ENCODE data around the gene BDP1. TPM values are rescaled to one million over a fixed set of nuclear protein-coding genes. Genes with fewer than 3 reads are reported as not detected.
"Not testable (repeated sequence)": the region's sequence is repeated elsewhere in the genome, so short reads cannot be mapped to it uniquely, and the experiment has no call there.

BDP1 gene
- total and polyA plus RNA-seq, 3 donors from 2014 or later, result 7.5 to 47.3 (median 34.6) TPM

- DNase-seq, result no peak
- intact Hi-C loops (cut with DNase I; ENCODE audit: low total_unique reads), result no loop called here
- Histone ChIP-seq H3K9me3 (no peaks in the 10 kb centered on the region), H3K27ac (no peak overlapping the region), H3K27me3 (no peaks in the 10 kb centered on the region), H3K4me1 (no peaks in the 10 kb centered on the region), H3K36me3 (ENCODE audit: low read depth, missing control alignments) (no peaks in the 10 kb centered on the region), H3K4me3 (no peak overlapping the region)
- WGBS, 2 donors, result 89 to 92% methylated on average over 5 of the region's 5 CpGs
- TF ChIP-seq CTCF (IDR thresholded peaks at IDR 0.05) (no peak), POLR2A (IDR thresholded peaks at IDR 0.05) (no peak)
These were observed 37.6 kb downstream of the BDP1 start for GRCh38 chr5:71492817-71493615.

- intact Hi-C loops (cut with DNase I; ENCODE audit: low total_unique reads); DNase-seq; H3K36me3 ChIP-seq (ENCODE audit: low read depth, missing control alignments); H3K9me3 ChIP-seq; H3K4me1 ChIP-seq; H3K4me3 ChIP-seq; H3K27ac ChIP-seq; H3K27me3 ChIP-seq: not testable (repeated sequence)
- WGBS, 2 donors, result 90 to 92% methylated on average over 4 of the region's 4 CpGs
These were observed 38.8 kb downstream of the BDP1 start for GRCh38 chr5:71494202-71494601.

- 95 to 99% methylated on average over 9 of the region's 9 CpGs for WGBS, 2 donors
- H3K27ac ChIP-seq; H3K9me3 ChIP-seq; intact Hi-C loops (cut with DNase I; ENCODE audit: low total_unique reads); H3K4me1 ChIP-seq; H3K36me3 ChIP-seq (ENCODE audit: low read depth, missing control alignments); H3K27me3 ChIP-seq; DNase-seq; H3K4me3 ChIP-seq: not testable (repeated sequence)
These were observed 43.3 kb downstream of the BDP1 start for GRCh38 chr5:71498756-71499155.

GRCh38 chr5:71503536-71503935, 48.1 kb downstream of the BDP1 start:
- TF ChIP-seq POLR2A (IDR thresholded peaks at IDR 0.05) (no peak), CTCF (IDR thresholded peaks at IDR 0.05) (no peak)
- intact Hi-C loops (cut with DNase I; ENCODE audit: low total_unique reads), result no loop called here
- Histone ChIP-seq H3K27ac (no peak overlapping the region), H3K36me3 (ENCODE audit: low read depth, missing control alignments) (no peaks in the 10 kb centered on the region), H3K27me3 (no peaks in the 10 kb centered on the region), H3K4me3 (no peak overlapping the region), H3K4me1 (no peaks in the 10 kb centered on the region), H3K9me3 (no peaks in the 10 kb centered on the region)
- DNase-seq, result no peak
- WGBS, 2 donors, result 91 to 97% methylated on average over 2 of the region's 2 CpGs

GRCh38 chr5:71522151-71522550, 66.7 kb downstream of the BDP1 start:
- 83 to 86% methylated on average over 1 of the region's 1 CpG for WGBS, 2 donors

GRCh38 chr5:71525611-71526010, 70.2 kb downstream of the BDP1 start:
- H3K36me3 ChIP-seq (ENCODE audit: low read depth, missing control alignments); H3K4me3 ChIP-seq; H3K4me1 ChIP-seq; H3K9me3 ChIP-seq; DNase-seq; H3K27me3 ChIP-seq; intact Hi-C loops (cut with DNase I; ENCODE audit: low total_unique reads); H3K27ac ChIP-seq: not testable (repeated sequence)
- WGBS, 2 donors, result 93% methylated on average over 12 of the region's 26 CpGs; no CpG with 5 or more reads in 1 of the 2 donors

More at GRCh38 chr5:71522151-71522550, 66.7 kb downstream of the BDP1 start:
- Histone ChIP-seq H3K4me3 (no peak overlapping the region), H3K27me3 (no peaks in the 10 kb centered on the region), H3K4me1 (no peaks in the 10 kb centered on the region), H3K9me3 (no peaks in the 10 kb centered on the region), H3K36me3 (ENCODE audit: low read depth, missing control alignments) (no peaks in the 10 kb centered on the region), H3K27ac (no peak overlapping the region)
- DNase-seq, result no peak
- TF ChIP-seq CTCF (IDR thresholded peaks at IDR 0.05), result no peak
- intact Hi-C loops (cut with DNase I; ENCODE audit: low total_unique reads), result no loop called here

Measured in testis (tissue), 3 donors.